Smooth muscle cell (in vitro differentiated cells): Measurements from ENCODE around the gene DYSF. TPM values are rescaled to one million over a fixed set of nuclear protein-coding genes. Genes with fewer than 3 reads are reported as not detected.

ENCODE experiments used
- DNase-seq: peaks from one replicate; lab custom pipeline; 2025; ENCODE audit not compliant: unreplicated experiment; lab: John Stamatoyannopoulos, UW
- H2AFZ ChIP-seq: fragments of 200-600 bp; sonication (generic); 2 replicates; pipeline ENCODE4 v1.6.0; 2016; ENCODE audit warnings: antibody characterized with exemption, low read depth, mild to moderate bottlenecking
- H3F3A ChIP-seq: fragments of 200-600 bp; sonication (generic); 2 replicates; pipeline ENCODE4 v1.6.0; 2017; ENCODE audit warnings: antibody characterized with exemption, low read depth
- H3K27ac ChIP-seq: fragments of 200-600 bp; sonication (generic); 2 replicates; pipeline ENCODE4 v1.5.1; 2016; ENCODE audit warnings: low read depth, mild to moderate bottlenecking
- H3K27me3 ChIP-seq: fragments of 200-600 bp; sonication (generic); 2 replicates; pipeline ENCODE4 v1.6.1; 2016; ENCODE audit warnings: low read depth, mild to moderate bottlenecking
- H3K36me3 ChIP-seq: fragments of 200-600 bp; sonication (generic); 2 replicates; pipeline ENCODE4 v1.5.1; 2016; ENCODE audit warnings: low read depth
- H3K4me1 ChIP-seq: fragments of 200-600 bp; sonication (generic); 2 replicates; pipeline ENCODE4 v1.5.1; 2016; ENCODE audit warnings: low read depth
- H3K4me2 ChIP-seq: fragments of 200-600 bp; sonication (generic); 2 replicates; pipeline ENCODE4 v1.6.0; 2016; ENCODE audit warnings: mild to moderate bottlenecking
- H3K4me3 ChIP-seq: fragments of 200-600 bp; sonication (generic); 2 replicates; pipeline ENCODE4 v1.5.1; 2016; ENCODE audit warnings: mild to moderate bottlenecking
- H3K79me2 ChIP-seq: fragments of 200-600 bp; sonication (generic); 2 replicates; pipeline ENCODE4 v1.6.0; 2016; ENCODE audit warnings: low read depth, mild to moderate bottlenecking
- H3K9ac ChIP-seq: fragments of 200-600 bp; sonication (generic); 2 replicates; pipeline ENCODE4 v1.6.0; 2016; ENCODE audit warnings: low read depth
- H3K9me3 ChIP-seq: fragments of 200-600 bp; sonication (generic); replicated peaks from 2 replicates; pipeline ENCODE4 v1.5.1; 2016; ENCODE audit warnings: low read depth
- H4K20me1 ChIP-seq: fragments of 200-600 bp; sonication (generic); 2 replicates; pipeline ENCODE4 v1.6.0; 2016; ENCODE audit warnings: low read depth
- CTCF ChIP-seq: fragments of 200-600 bp; sonication (generic); IDR thresholded peaks from 2 replicates; pipeline ENCODE4 v1.5.1; 2017; ENCODE audit warnings: borderline replicate concordance, mild to moderate bottlenecking, antibody characterized with exemption; ENCODE audit not compliant: insufficient read depth, poor library complexity, severe bottlenecking
- WGBS: methylation state at CpG from one replicate; pipeline ENCODE4 v1.1.7; 2016; ENCODE audit warnings: low lambda C conversion rate; 5-methylcytosine and 5-hydroxymethylcytosine counted together
- polyA plus RNA-seq: library from polyadenylated mRNA; unstranded; fragments of >200 nt; fragmentation: Nextera tagmentation; extraction: Ambion mirVana; gene quantifications from 2 replicates; pipeline ENCODE4 v1.2.1, GENCODE V29; 2016
- total RNA-seq: library from RNA; depleted of rRNA; stranded (reverse); fragments of >200 nt; gene quantifications from 2 replicates; pipeline ENCODE4 v1.2.3, GENCODE V29; 2014

DYSF gene
- total and polyA plus RNA-seq, 2 experiments from 2014 or later, result 0.64 to 1.6 TPM

DNA sequence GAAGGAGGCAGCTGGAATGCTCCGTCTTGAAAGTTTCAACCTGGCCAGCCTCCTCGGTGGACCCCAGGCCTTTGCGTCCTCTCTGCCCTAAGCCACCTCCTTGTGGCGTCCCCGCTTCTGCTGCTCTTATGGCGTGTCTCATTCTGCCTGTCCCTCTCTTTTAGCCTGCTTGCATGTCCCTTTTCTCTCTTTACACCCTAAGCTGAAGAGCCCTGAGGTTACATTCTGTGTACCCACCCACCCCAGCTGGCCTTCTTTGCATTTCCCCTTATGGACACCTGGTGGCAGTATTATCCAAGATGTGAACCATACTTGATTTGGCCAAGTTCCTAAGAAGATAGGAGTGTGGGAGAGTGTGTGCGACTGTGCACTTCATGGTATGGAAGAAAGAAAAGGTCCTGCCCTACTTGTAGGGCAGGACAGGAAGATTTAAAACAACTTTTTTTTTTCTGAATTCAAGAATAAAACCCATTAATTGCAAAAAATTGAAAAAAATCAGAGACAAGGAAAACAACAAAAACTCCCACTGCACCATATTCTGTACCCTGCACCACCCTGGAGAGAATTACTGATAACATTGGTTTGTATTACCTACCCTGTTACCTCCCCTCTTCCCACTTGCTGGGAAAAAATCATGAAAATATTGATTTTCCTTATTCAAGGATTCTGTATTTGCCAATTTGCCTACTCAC lies 77.4 kb downstream of the DYSF start:
- H4K20me1 ChIP-seq, result no peaks in the 10 kb centered on the region
- DNase-seq, result no peak
- H3K9ac ChIP-seq, result no peak overlapping the region
- H3F3A ChIP-seq, result no peaks in the 10 kb centered on the region
- H3K9me3 ChIP-seq, result no peaks in the 10 kb centered on the region
- no peak overlapping the region for H3K4me3 ChIP-seq
- H2AFZ ChIP-seq, result no peak overlapping the region
- no peak overlapping the region for H3K27ac ChIP-seq
- H3K27me3 ChIP-seq, result no peaks in the 10 kb centered on the region
- H3K36me3 ChIP-seq, result no peaks in the 10 kb centered on the region
- H3K4me2 ChIP-seq, result no peak overlapping the region
- 81% methylated on average over 7 of the region's 7 CpGs for WGBS
- peak; percentile 67 for TF ChIP-seq CTCF
- no peaks in the 10 kb centered on the region for H3K79me2 ChIP-seq
- H3K4me1 ChIP-seq, result no peaks in the 10 kb centered on the region

- no peaks in the 10 kb centered on the region for H3K9me3 ChIP-seq
- no peaks in the 10 kb centered on the region for H3K27me3 ChIP-seq
- no peak for DNase-seq
- no peak overlapping the region for H3K4me2 ChIP-seq
- no peaks in the 10 kb centered on the region for H3K4me1 ChIP-seq
- H3F3A ChIP-seq, result no peaks in the 10 kb centered on the region
- H3K4me3 ChIP-seq, result no peak overlapping the region
- H3K79me2 ChIP-seq, result no peaks in the 10 kb centered on the region
- no peak overlapping the region for H3K9ac ChIP-seq
- no peak for TF ChIP-seq CTCF
- no peak overlapping the region for H2AFZ ChIP-seq
- 57% methylated on average over 9 of the region's 9 CpGs for WGBS
- no peaks in the 10 kb centered on the region for H3K36me3 ChIP-seq
- peak overlapping the region; percentile 29 for H3K27ac ChIP-seq
- H4K20me1 ChIP-seq, result no peaks in the 10 kb centered on the region
Observed at GRCh38 chr2:71531522-71532047, 78.2 kb downstream of the DYSF start.

DNA sequence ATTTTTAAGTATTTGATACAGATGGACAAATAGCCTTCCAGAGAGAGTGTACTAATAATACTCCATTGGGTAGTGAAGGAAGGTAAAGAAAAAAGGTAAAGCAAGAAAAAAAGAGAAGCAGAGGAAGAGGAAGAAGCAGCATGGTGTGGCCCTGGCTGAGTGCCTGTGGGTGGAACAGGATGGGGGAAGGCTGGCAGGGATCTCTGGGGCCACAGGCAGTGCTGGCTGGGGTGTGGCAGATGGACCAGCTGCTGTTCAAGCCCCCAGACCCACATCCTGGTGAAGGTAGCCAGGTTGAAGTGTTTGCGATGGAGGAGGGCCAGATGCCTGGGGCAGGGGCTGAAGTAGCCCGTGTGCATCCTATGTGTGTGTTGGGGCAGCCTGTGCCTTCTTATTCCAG lies 79.0 kb downstream of the DYSF start:
- no peak overlapping the region for H3K4me2 ChIP-seq
- no peaks in the 10 kb centered on the region for H3K9me3 ChIP-seq
- H3F3A ChIP-seq, result no peaks in the 10 kb centered on the region
- no peak for DNase-seq
- no peaks in the 10 kb centered on the region for H4K20me1 ChIP-seq
- H3K4me1 ChIP-seq, result no peaks in the 10 kb centered on the region
- H3K27me3 ChIP-seq, result no peaks in the 10 kb centered on the region
- no peak overlapping the region for H3K4me3 ChIP-seq
- no peak for TF ChIP-seq CTCF
- H2AFZ ChIP-seq, result no peak overlapping the region
- H3K79me2 ChIP-seq, result no peaks in the 10 kb centered on the region
- 100% methylated on average over 2 of the region's 2 CpGs for WGBS
- no peak overlapping the region for H3K27ac ChIP-seq
- H3K9ac ChIP-seq, result no peak overlapping the region
- no peaks in the 10 kb centered on the region for H3K36me3 ChIP-seq

DNA sequence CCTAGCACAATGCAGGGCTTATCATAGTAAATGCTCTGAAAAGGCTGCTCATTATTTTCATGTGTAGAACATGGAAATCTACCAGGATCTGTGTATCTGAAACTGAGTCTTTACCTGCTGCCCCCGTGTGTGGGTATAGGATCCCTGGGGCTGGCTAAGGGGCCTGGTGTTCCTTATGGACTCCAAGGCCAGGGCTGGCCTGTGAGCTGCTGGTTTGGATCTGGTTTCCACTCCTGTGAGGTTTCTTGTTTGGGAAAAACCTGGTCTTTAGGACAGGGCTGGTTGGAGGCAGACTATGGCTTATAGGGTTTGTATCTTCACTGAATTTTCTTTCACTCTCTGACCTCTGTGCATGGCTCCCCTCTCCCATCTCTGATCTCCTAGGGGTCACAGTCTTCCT lies 80.8 kb downstream of the DYSF start:
- no peak for DNase-seq
- no peak overlapping the region for H3K4me2 ChIP-seq
- H3K27ac ChIP-seq, result no peak overlapping the region
- H3K9me3 ChIP-seq, result no peaks in the 10 kb centered on the region
- no peaks in the 10 kb centered on the region for H3K79me2 ChIP-seq
- H3K36me3 ChIP-seq, result no peaks in the 10 kb centered on the region
- H3K9ac ChIP-seq, result no peak overlapping the region
- no peak for TF ChIP-seq CTCF
- no peak overlapping the region for H2AFZ ChIP-seq
- no peaks in the 10 kb centered on the region for H4K20me1 ChIP-seq
- no peaks in the 10 kb centered on the region for H3K4me1 ChIP-seq
- H3K27me3 ChIP-seq, result no peaks in the 10 kb centered on the region
- H3F3A ChIP-seq, result no peaks in the 10 kb centered on the region
- H3K4me3 ChIP-seq, result no peak overlapping the region
- 96% methylated on average over 1 of the region's 1 CpG for WGBS
